HG03139 (cell line): ENCODE results near the gene BACE2.

Experiments
- ATAC-seq: cut with Tn5 transposase; IDR thresholded peaks from one replicate; pipeline ENCODE4 v1.9.1; 2021; ENCODE audit not compliant: unreplicated experiment

Gene BACE2

DNA sequence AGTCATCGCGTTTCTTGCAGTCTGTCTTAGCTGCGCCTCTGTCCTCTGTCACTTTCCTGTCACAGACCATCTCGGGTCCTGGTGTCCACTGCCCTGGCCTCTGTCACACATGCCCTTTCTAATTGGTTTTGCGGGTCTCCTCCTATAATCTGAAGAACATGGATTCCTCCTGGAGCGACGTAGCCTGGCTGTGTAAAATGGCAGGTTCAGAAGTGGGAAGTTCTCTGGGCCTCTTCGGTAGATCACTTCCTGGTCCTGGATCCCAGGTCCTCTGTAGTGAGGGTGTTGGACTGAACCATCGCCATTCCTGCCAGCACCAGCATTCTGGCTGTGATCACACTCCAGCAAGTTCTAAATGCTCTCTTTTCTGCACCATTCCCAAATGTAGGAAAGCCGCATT, 149.5 kb downstream of the BACE2 start:
- no peak for ATAC-seq

- no peak for ATAC-seq
Measured at GRCh38 chr21:41318218-41318617, 150.3 kb downstream of the BACE2 start.

DNA sequence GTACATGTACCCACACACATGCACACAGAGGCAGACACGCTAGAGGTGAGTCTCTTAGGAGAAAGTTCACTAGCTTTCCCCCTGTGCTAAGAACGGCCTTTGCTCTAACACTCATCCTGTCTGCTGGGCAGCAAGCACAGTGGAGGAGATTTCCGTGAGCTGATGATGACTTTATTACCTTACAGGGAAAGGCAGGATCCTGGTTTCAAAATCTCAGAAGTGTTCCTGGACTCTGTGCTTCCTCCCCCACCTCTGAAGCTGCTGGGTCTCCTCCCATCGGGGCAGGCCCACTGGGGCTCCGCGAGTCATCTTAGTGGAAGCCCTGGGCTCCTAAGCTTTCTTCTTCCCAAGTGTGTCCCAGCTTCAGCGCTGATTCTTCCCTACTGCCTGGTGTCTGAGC, 151.3 kb downstream of the BACE2 start:
- no peak for ATAC-seq

GRCh38 chr21:41321211-41321907, 153.4 kb downstream of the BACE2 start:
- no peak for ATAC-seq

DNA sequence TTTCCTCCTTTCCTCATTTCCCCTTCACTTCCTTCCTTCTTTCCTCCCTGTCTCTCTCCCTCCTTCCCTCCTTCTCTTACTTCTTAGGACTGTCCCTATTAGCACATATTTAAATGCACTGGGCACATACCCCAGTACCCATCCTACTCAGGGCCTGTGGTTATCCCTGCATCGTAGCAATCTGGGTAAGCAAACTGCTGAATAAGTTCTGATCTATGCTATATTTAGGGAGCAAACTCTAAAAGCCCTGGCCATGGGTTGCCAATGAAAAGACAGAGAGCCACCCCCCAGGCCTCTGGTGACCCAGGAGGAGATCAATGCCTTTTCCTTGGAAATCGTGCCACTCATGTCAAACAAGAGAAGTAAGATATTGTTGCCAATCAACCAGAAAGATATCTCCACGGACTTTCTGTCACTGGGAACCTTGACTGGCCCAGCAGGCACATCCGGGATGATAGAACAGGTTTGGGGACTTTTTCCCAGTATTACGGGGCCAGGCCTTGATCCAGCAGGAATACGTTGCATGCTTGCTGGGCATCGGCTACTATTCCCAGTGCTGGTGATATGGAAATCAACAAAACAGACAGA, 154.0 kb downstream of the BACE2 start:
- no peak for ATAC-seq

DNA sequence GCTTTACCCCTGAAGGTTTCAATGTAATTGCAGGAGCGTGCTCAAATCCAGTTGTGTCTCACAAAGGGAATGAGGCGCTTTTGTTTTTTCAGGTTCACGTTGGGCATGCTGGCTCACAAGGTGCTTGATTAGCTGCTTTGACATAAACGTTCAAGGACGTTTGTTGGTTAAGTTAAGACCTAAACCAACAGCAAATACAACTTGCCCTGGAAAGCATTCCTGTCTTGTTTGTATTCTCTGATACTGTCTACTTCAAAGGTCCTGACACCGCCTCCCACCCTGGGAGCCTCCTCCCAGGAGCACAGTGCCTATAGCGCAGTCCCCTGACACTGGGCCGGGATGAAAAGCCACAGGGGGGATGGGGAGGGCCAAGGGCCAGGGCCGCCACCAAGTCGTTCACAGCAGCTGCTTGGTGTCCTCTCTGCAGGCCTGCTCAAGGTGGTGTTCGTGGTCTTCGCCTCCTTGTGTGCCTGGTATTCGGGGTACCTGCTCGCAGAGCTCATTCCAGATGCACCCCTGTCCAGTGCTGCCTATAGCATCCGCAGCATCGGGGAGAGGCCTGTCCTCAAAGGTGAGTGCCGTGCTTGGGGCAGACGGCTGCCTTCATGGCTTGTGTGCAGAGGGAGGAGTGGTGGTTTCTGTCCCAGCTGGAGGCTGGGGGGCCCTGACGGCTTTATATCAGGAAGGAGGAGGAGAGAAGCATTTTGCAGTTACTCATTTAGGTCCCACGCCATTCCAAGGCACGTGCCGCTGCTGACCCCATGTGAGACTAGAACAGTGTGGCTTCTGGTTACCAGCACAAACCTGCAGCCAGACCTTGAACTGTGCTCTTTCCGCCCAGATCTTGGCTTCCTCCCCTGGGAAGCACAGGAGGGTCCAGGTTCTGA, 154.8 kb downstream of the BACE2 start:
- no peak for ATAC-seq

GRCh38 chr21:41325138-41325912, 157.4 kb downstream of the BACE2 start:
- no peak for ATAC-seq

GRCh38 chr21:41326414-41327080, 158.6 kb downstream of the BACE2 start:
- no peak for ATAC-seq

DNA sequence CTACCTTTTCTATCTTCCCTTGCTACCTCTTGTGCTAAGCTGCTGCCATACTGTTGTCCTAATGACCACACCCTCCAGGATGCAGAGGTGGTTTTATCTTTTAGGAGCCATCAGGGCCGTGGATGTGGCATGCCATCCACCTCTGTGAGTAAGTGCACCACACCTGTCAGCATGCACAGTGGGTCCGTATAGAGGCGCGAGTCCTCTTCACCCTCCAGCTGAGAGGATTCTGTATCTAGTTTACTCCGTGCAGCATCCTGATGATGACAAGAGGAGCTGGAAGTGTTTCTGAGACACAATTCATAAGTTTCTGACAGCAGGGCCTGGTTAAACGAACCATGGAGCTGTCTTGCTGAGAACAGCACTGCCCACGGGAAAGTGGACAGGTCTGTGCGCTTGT, 159.8 kb downstream of the BACE2 start:
- no peak for ATAC-seq

DNA sequence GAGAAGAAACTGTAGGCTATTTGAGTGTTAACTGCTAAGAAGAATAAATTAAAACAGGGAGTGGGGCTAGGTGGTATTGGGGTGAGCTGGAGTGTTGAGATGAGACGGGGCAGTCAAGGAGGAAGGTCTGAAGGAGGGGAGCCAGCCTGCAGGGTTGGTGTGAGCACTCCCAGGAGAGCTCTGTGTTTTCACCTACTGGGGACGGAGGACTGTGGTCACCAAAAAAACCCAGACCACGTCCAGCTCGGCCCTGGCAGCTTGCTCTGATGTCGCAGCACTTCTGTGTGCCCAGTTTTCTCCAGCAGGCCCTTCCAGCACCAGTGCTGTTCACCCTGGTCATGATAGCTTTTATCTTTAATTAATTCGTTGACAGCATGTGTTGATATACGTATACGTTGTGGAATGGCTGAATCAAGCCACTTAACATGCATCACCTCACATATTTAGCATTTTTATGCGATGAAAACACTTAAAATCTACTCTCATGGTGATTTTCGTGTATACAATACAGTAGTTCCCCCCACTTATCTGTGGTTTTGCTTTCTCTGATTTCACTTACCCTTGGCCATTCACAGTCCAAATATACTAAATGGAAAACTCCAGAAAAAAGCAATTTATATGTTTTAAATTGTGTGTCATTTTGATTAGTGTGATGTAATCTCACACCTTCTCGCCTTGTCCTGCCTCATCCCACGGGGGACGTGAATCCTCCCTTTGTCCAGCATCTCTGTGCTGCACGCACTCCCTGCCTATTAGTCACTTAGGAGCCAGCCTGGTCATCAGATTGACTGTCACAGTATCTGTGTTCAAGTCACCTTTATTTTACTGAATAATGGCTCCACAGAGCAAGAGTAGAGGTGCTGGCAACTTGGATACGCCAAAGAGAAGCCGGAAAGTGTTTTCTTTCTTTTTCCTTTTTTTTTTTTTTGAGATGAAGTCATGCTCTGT, 161.0 kb downstream of the BACE2 start:
- no peak for ATAC-seq
